Measurements from ENCODE around the gene HNF1B. TPM values are rescaled to one million over a fixed set of nuclear protein-coding genes. Genes with fewer than 3 reads are reported as not detected.

Gene HNF1B
- total RNA-seq, 4 donors from 2014 or later: not detected

DNA sequence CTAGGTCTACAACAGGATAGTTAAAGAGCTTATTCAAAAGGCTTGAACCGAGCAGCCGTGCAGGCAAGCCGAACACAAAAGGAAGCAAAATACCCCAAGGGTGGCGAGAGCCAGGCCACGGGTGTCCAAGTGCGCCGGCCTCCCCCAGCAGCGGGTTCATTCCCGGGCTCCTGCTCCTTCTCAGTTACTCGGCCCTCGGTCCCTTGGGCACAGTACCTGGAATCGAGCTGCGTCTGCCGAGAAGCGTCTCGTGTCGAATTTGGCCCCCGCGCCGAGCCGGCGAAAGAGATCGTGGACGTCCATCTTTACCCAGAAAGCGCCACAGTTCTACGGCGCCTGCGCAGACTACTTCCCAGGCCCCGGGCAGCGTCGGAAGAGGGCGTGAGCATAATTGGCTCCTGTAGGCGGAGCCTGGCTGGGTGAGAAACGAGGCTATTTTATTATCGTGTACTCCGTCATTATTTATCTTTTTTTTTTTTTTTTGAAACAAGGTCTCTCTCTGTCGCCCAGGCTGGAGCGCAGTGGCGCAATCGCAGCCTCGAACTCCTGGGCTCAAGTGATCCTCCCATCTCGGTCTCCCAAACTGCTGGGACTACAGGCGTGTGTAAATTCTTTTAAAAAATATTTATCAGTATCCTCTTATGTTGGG lies 101.6 kb downstream of the HNF1B start, which contains the start of gene DDX52:
Gene DDX52 (minus strand): TSS at position 329 of the 649 bp plus-strand sequence. CDS start 26 bp downstream, at position 303.
- in situ Hi-C loops (cut with MboI; ENCODE audit: low sequenced_read_pairs in 4 of 4): no loop called here
- Histone ChIP-seq H3K36me3 (peaks cover 0 to 9% of the 10 kb centered on the region in 2 donors), H3K4me3 (peak within 1 kb of the TSS; percentile 78 to 84 (median 78)), H3K4me1 (peaks cover 12 to 21% of the 10 kb centered on the region in 2 donors), H3K27ac (peak within 1 kb of the TSS; percentile 86 to 90 (median 88)), H3K27me3 (peaks cover 2 to 10% (median 3%) of the 10 kb centered on the region in 3 donors), H3K9me3 (no peaks in the 10 kb centered on the region)
- ATAC-seq (peak; percentile 97 to 98), DNase-seq (peak; percentile 71 to 86)
- TF ChIP-seq, protein P1, sequence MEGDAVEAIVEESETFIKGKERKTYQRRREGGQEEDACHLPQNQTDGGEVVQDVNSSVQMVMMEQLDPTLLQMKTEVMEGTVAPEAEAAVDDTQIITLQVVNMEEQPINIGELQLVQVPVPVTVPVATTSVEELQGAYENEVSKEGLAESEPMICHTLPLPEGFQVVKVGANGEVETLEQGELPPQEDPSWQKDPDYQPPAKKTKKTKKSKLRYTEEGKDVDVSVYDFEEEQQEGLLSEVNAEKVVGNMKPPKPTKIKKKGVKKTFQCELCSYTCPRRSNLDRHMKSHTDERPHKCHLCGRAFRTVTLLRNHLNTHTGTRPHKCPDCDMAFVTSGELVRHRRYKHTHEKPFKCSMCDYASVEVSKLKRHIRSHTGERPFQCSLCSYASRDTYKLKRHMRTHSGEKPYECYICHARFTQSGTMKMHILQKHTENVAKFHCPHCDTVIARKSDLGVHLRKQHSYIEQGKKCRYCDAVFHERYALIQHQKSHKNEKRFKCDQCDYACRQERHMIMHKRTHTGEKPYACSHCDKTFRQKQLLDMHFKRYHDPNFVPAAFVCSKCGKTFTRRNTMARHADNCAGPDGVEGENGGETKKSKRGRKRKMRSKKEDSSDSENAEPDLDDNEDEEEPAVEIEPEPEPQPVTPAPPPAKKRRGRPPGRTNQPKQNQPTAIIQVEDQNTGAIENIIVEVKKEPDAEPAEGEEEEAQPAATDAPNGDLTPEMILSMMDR (IDR thresholded peaks at IDR 0.05 in 4 of 5, conservative IDR thresholded peaks at IDR 0.05 in 1 of 5): no peak
- TF ChIP-seq POLR2A (IDR thresholded peaks at IDR 0.05): peak; percentile 54 to 57
- intact Hi-C loops (cut with DNase I; ENCODE audit: low total_unique reads): loop anchor here (2.0 kb wide), 1 partner anchor 34 kb away; the partner anchor contains the start of gene SYNRG

DNA sequence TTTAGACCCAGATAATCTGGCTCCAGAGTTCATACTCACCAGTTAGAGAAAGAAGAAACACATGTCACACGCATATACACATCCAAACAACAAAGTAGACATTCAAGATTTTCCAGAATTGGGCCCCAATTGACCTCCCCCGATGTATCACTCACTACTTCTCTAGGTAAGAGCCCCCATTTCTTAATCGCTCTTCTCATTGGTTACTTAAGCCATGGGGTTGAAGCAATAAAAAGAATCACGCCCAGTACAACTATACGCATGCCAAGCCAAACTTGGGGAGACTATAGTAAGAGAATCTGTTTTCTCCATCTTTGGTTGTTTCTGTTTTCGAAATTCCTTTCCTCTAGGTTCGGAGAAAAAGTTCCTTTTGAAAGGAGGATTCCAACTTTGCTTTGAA lies 102.2 kb downstream of the HNF1B start:
- ATAC-seq: peak; percentile 31 to 56
- Histone ChIP-seq H3K27ac (peak overlapping the region; percentile 86 to 90 (median 88)), H3K27me3 (peaks cover 0 to 5% (median 0%) of the 10 kb centered on the region in 3 donors), H3K9me3 (no peaks in the 10 kb centered on the region), H3K4me1 (peaks cover 12 to 21% of the 10 kb centered on the region in 2 donors), H3K4me3 (peak overlapping the region; percentile 78 to 84 (median 78)), H3K36me3 (peaks cover 0 to 14% of the 10 kb centered on the region in 2 donors)
- no peak for TF ChIP-seq POLR2A (IDR thresholded peaks at IDR 0.05)
- TF ChIP-seq, protein P1 (IDR thresholded peaks at IDR 0.05 in 4 of 5, conservative IDR thresholded peaks at IDR 0.05 in 1 of 5): no peak
- intact Hi-C loops (cut with DNase I; ENCODE audit: low total_unique reads): loop anchor here (2.0 kb wide), 1 partner anchor 34 kb away; the partner anchor contains the start of gene SYNRG
- in situ Hi-C loops (cut with MboI; ENCODE audit: low sequenced_read_pairs in 4 of 4): no loop called here
- no peak for DNase-seq

DNA sequence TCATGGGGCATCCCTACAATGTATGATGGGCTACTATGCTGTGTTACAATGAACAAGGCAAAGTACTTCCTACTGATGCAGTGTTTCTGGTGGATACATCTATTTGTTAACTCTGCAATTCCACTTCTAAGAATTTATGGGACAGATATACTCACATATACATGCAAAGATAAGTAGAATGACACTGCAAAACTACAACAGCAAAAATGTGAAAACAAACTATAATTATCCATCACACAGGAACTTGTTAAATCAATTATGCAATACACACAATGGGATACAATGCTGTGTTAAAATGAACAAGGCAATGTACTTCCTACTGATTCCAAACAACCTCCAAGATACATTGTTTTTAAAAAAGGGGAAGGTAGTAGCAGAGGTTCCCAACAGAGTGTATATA lies 104.8 kb downstream of the HNF1B start:
- no peak for TF ChIP-seq POLR2A (IDR thresholded peaks at IDR 0.05)
- TF ChIP-seq, protein P1 (IDR thresholded peaks at IDR 0.05 in 4 of 5, conservative IDR thresholded peaks at IDR 0.05 in 1 of 5): no peak
- in situ Hi-C loops (cut with MboI; ENCODE audit: low sequenced_read_pairs in 4 of 4) (no loop called here), intact Hi-C loops (cut with DNase I; ENCODE audit: low total_unique reads) (no loop called here)
- no peak overlapping the region for H3K27ac ChIP-seq
- no peaks in the 10 kb centered on the region for H3K9me3 ChIP-seq
- no peaks in the 10 kb centered on the region for H3K27me3 ChIP-seq
- no peak for ATAC-seq
- peaks cover 0 to 30% of the 10 kb centered on the region in 2 donors for H3K36me3 ChIP-seq
- peaks cover 12 to 21% of the 10 kb centered on the region in 2 donors for H3K4me1 ChIP-seq
- no peak for DNase-seq
- no peak overlapping the region for H3K4me3 ChIP-seq

DNA sequence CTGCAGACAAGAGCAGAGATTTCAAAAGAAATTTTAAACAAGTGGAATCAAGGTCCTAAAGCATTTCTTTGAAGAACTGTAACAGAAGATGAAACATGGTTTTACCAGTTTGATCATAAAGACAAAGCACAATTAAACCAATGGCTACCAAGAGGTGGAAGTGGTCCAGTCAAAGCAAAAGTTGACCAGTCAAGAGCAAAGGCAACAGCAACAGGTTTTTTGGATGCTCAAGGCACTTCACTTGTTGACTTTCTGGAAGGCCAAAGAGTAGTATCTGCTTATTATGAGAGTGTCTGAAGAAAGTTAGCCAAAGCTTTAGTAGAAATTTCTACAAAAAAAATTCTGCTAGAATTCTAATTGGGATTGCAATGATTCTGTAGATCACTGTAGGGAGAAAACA lies 106.9 kb downstream of the HNF1B start:
- intact Hi-C loops (cut with DNase I; ENCODE audit: low total_unique reads): no loop called here
- no peaks in the 10 kb centered on the region for H3K9me3 ChIP-seq
- ATAC-seq: no peak
- in situ Hi-C loops (cut with MboI; ENCODE audit: low sequenced_read_pairs in 4 of 4): no loop called here
- no peaks in the 10 kb centered on the region for H3K27me3 ChIP-seq
- H3K4me1 ChIP-seq: peaks cover 12 to 15% of the 10 kb centered on the region in 2 donors
- DNase-seq: no peak
- H3K4me3 ChIP-seq: no peak overlapping the region
- TF ChIP-seq, protein P1 (IDR thresholded peaks at IDR 0.05 in 4 of 5, conservative IDR thresholded peaks at IDR 0.05 in 1 of 5): no peak
- no peak for TF ChIP-seq POLR2A (IDR thresholded peaks at IDR 0.05)
- H3K27ac ChIP-seq: no peak overlapping the region
- peaks cover 0 to 34% of the 10 kb centered on the region in 2 donors for H3K36me3 ChIP-seq

Other genes starting within 250 kb of the HNF1B start
- gene SYNRG, start 135.6 kb downstream of the HNF1B start, total RNA-seq: 10 to 100 TPM; 16.0 to 25.0 (median 21.9) TPM
- gene DDX52, start 101.6 kb downstream of the HNF1B start, total RNA-seq: 10 to 100 TPM; 13.1 to 16.9 (median 14.7) TPM
- gene TBC1D3K, start 179.4 kb upstream of the HNF1B start, total RNA-seq: under 1 TPM in 1 of 4 donors, not detected in 3; 0.87 TPM
- 10 to 100 TPM in 1 of 4 donors, 1 to 10 TPM in 3; 2.3 to 18.6 (median 3.9) TPM for gene TBC1D3L, start 244.0 kb upstream of the HNF1B start, total RNA-seq

Data from gastrocnemius medialis (tissue), 4 donors.